BE2C (cell line): ENCODE measurements around the gene ZNF423.

Source experiments
- DNase-seq: peaks from one replicate; pipeline ENCODE4 v3.0.0-alpha.2; 2020
- H3K27me3 ChIP-seq: fragments of 250-450 bp; sonication (Bioruptor Pico); 2 replicates; pipeline ENCODE4 v1.5.1; 2020; ENCODE audit warnings: mild to moderate bottlenecking
- H3K36me3 ChIP-seq: fragments of 250-450 bp; sonication (Bioruptor Pico); 2 replicates; pipeline ENCODE4 v1.5.1; 2020; ENCODE audit warnings: mild to moderate bottlenecking
- H3K4me1 ChIP-seq: fragments of 250-450 bp; sonication (Bioruptor Pico); 2 replicates; pipeline ENCODE4 v1.5.1; 2020
- H3K4me3 ChIP-seq: 2 replicates; pipeline ENCODE4 v1.5.1; 2011; ENCODE audit warnings: low read depth, low read length
- H3K9me3 ChIP-seq: fragments of 250-450 bp; sonication (Bioruptor Pico); 2 replicates; pipeline ENCODE4 v1.5.1; 2020
- CTCF ChIP-seq: IDR thresholded peaks from 2 replicates; pipeline ENCODE4 v1.5.1; 2012; ENCODE audit warnings: mild to moderate bottlenecking, low read depth, low read length

The ZNF423 gene

GRCh38 chr16:49671333-49671732, 184.6 kb downstream of the ZNF423 start:
- Histone ChIP-seq H3K4me3 (no peak overlapping the region), H3K27me3 (no peaks in the 10 kb centered on the region), H3K36me3 (no peaks in the 10 kb centered on the region), H3K4me1 (peaks cover 3% of the 10 kb centered on the region), H3K9me3 (no peaks in the 10 kb centered on the region)
- DNase-seq: no peak
- TF ChIP-seq CTCF: no peak

- TF ChIP-seq CTCF: no peak
- no peaks in the 10 kb centered on the region for H3K9me3 ChIP-seq
- H3K4me3 ChIP-seq: no peak overlapping the region
- no peaks in the 10 kb centered on the region for H3K36me3 ChIP-seq
- H3K4me1 ChIP-seq: peaks cover 3% of the 10 kb centered on the region
- H3K27me3 ChIP-seq: no peaks in the 10 kb centered on the region
- DNase-seq: no peak
These were observed 185.3 kb downstream of the ZNF423 start for GRCh38 chr16:49670627-49671026.

GRCh38 chr16:49665482-49666230, 190.3 kb downstream of the ZNF423 start:
- H3K27me3 ChIP-seq: no peaks in the 10 kb centered on the region
- no peak for TF ChIP-seq CTCF
- H3K9me3 ChIP-seq: no peaks in the 10 kb centered on the region
- DNase-seq: no peak
- H3K4me3 ChIP-seq: no peak overlapping the region
- H3K4me1 ChIP-seq: peaks cover 25% of the 10 kb centered on the region
- no peaks in the 10 kb centered on the region for H3K36me3 ChIP-seq

- TF ChIP-seq CTCF: no peak
- Histone ChIP-seq H3K36me3 (no peaks in the 10 kb centered on the region), H3K4me1 (peaks cover 34% of the 10 kb centered on the region), H3K9me3 (no peaks in the 10 kb centered on the region), H3K27me3 (no peaks in the 10 kb centered on the region), H3K4me3 (no peak overlapping the region)
- peak; percentile 38 for DNase-seq
These were observed 191.4 kb downstream of the ZNF423 start for GRCh38 chr16:49664221-49665215.

GRCh38 chr16:49663081-49664065, 192.5 kb downstream of the ZNF423 start:
- Histone ChIP-seq H3K36me3 (no peaks in the 10 kb centered on the region), H3K4me3 (no peak overlapping the region), H3K27me3 (no peaks in the 10 kb centered on the region), H3K4me1 (peaks cover 38% of the 10 kb centered on the region), H3K9me3 (no peaks in the 10 kb centered on the region)
- no peak for TF ChIP-seq CTCF
- DNase-seq: no peak
